HepG2 (cell line): ENCODE results near the gene MRPL20. TPM values are rescaled to one million over a fixed set of nuclear protein-coding genes. Genes with fewer than 3 reads are reported as not detected.

ENCODE experiments used
- GPN1 ChIP-seq: sonication (generic); formaldehyde crosslinking; IDR thresholded peaks from 2 replicates; pipeline ENCODE4 v1.5.1; 2020; ENCODE audit warnings: missing genetic modification reagents, borderline replicate concordance
- GRHL1 ChIP-seq: sonication (generic); formaldehyde crosslinking; conservative IDR thresholded peaks from 2 replicates; pipeline ENCODE4 v1.8.0; 2022; ENCODE audit warnings: missing genetic modification reagents
- MEIS2 ChIP-seq: sonication (generic); formaldehyde crosslinking; IDR thresholded peaks from 2 replicates; pipeline ENCODE4 v1.9.0; 2021; ENCODE audit warnings: mild to moderate bottlenecking, missing genetic modification reagents
- NFIC ChIP-seq: IDR thresholded peaks from 2 replicates; pipeline ENCODE4 v1.6.1; 2012; ENCODE audit warnings: mild to moderate bottlenecking, low read length, inconsistent platforms
- PITX1 ChIP-seq: sonication (generic); formaldehyde crosslinking; IDR thresholded peaks from 2 replicates; pipeline ENCODE4 v1.5.1; 2020; ENCODE audit warnings: mild to moderate bottlenecking, missing genetic modification reagents
- REL ChIP-seq: sonication (generic); formaldehyde crosslinking; conservative IDR thresholded peaks from 2 replicates; pipeline ENCODE4 v1.8.0; 2022; ENCODE audit warnings: mild to moderate bottlenecking, missing genetic modification reagents, moderate library complexity
- RNF219 ChIP-seq: sonication (generic); formaldehyde crosslinking; IDR thresholded peaks from 2 replicates; pipeline ENCODE4 v1.5.0; 2020; ENCODE audit warnings: mild to moderate bottlenecking, missing genetic modification reagents
- RXRA ChIP-seq: sonication (generic); formaldehyde crosslinking; IDR thresholded peaks from 2 replicates; pipeline ENCODE4 v1.5.1; 2020; ENCODE audit warnings: missing genetic modification reagents
- SIX1 ChIP-seq: sonication (generic); formaldehyde crosslinking; IDR thresholded peaks from 2 replicates; pipeline ENCODE4 v1.4.0; 2020; ENCODE audit warnings: missing genetic modification reagents, borderline replicate concordance
- SMAD9 ChIP-seq: sonication (generic); formaldehyde crosslinking; IDR thresholded peaks from 2 replicates; pipeline ENCODE4 v1.5.1; 2020; ENCODE audit warnings: mild to moderate bottlenecking, missing genetic modification reagents
- ZKSCAN5 ChIP-seq: sonication (generic); formaldehyde crosslinking; IDR thresholded peaks from 2 replicates; pipeline ENCODE4 v1.5.1; 2020; ENCODE audit warnings: mild to moderate bottlenecking, missing genetic modification reagents
- ZNF256 ChIP-seq: sonication (generic); formaldehyde crosslinking; conservative IDR thresholded peaks from 2 replicates; pipeline ENCODE4 v1.4.0; 2020; ENCODE audit warnings: missing genetic modification reagents
- ZNF615 ChIP-seq: sonication (generic); formaldehyde crosslinking; IDR thresholded peaks from 2 replicates; pipeline ENCODE4 v1.5.0; 2020; ENCODE audit warnings: mild to moderate bottlenecking, missing genetic modification reagents, borderline replicate concordance
- ZNF652 ChIP-seq: IDR thresholded peaks from 2 replicates; pipeline ENCODE4 v1.6.1; 2016; ENCODE audit warnings: low read depth, borderline replicate concordance
- ZNF75D ChIP-seq: sonication (generic); formaldehyde crosslinking; IDR thresholded peaks from 2 replicates; pipeline ENCODE4 v1.8.1; 2023; ENCODE audit warnings: missing genetic modification reagents, mild to moderate bottlenecking, borderline replicate concordance
- ZNF839 ChIP-seq: sonication (generic); formaldehyde crosslinking; IDR thresholded peaks from 2 replicates; pipeline ENCODE4 v1.4.0; 2020; ENCODE audit warnings: missing genetic modification reagents, mild to moderate bottlenecking, borderline replicate concordance
- ZUFSP ChIP-seq: sonication (generic); formaldehyde crosslinking; IDR thresholded peaks from 2 replicates; pipeline ENCODE4 v1.9.0; 2021; ENCODE audit warnings: missing genetic modification reagents, mild to moderate bottlenecking, borderline replicate concordance
- polyA plus RNA-seq, 8 experiments: library from polyadenylated mRNA; depleted of rRNA in 3 of 8; stranded (reverse) in 7 of 8; unstranded in 1 of 8; fragments of >200 nt; fragmentation: Illumina TruSeq in 4 of 8; extraction: Trizol in 4 of 8; gene quantifications; 2 replicates each; pipeline versions ENCODE4 v1.2.1 to v1.2.3, GENCODE V29; 2011 to 2016; ENCODE audit warnings: low read depth in 4 of 8, missing spikeins in 1 of 8, mixed read lengths in 1 of 8; ENCODE audit not compliant: insufficient read depth in 1 of 8
- total RNA-seq, 5 experiments: library from RNA; depleted of rRNA; stranded (reverse); fragments of >200 nt; fragmentation: Illumina TruSeq; extraction: Trizol; gene quantifications; 2 replicates each; pipeline ENCODE4 v1.2.3, GENCODE V29; 2016; ENCODE audit warnings: low read depth in 1 of 5
- TF ChIP-seq, protein P1 (sequence below): sonication (generic); formaldehyde crosslinking; IDR thresholded peaks from 2 replicates; pipeline ENCODE4 v1.5.0; 2020; ENCODE audit warnings: mild to moderate bottlenecking, missing genetic modification reagents
- TF ChIP-seq, protein P2 (sequence below): sonication (generic); formaldehyde crosslinking; IDR thresholded peaks from 2 replicates; pipeline ENCODE4 v1.5.0; 2020; ENCODE audit warnings: mild to moderate bottlenecking, missing genetic modification reagents, borderline replicate concordance

The MRPL20 gene
- total and polyA plus RNA-seq, 2 of the 13 experiments (the other 11 are each of a cell fraction or from before 2014, with no cell fraction given) = 59.2 to 127 TPM

- no peak for TF ChIP-seq ZUFSP
- no peak for TF ChIP-seq RXRA
- no peak; the same call in 1 of the 2 replicates for TF ChIP-seq RNF219 (CRISPR knock-in tag)
- TF ChIP-seq PITX1 (CRISPR knock-in tag) = peak; percentile 45; the same call in 1 of the 2 replicates
- TF ChIP-seq, protein P1, sequence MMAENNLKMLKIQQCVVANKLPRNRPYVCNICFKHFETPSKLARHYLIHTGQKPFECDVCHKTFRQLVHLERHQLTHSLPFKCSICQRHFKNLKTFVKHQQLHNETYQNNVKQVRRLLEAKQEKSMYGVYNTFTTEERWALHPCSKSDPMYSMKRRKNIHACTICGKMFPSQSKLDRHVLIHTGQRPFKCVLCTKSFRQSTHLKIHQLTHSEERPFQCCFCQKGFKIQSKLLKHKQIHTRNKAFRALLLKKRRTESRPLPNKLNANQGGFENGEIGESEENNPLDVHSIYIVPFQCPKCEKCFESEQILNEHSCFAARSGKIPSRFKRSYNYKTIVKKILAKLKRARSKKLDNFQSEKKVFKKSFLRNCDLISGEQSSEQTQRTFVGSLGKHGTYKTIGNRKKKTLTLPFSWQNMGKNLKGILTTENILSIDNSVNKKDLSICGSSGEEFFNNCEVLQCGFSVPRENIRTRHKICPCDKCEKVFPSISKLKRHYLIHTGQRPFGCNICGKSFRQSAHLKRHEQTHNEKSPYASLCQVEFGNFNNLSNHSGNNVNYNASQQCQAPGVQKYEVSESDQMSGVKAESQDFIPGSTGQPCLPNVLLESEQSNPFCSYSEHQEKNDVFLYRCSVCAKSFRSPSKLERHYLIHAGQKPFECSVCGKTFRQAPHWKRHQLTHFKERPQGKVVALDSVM (CRISPR knock-in tag) = no peak; the same call in 1 of the 2 replicates
- TF ChIP-seq SIX1 (CRISPR knock-in tag) = no peak
- TF ChIP-seq ZNF839 (CRISPR knock-in tag) = 0 out of 2 replicates have a peak, but pooled peaks have one; percentile 15
- no peak for TF ChIP-seq SMAD9 (CRISPR knock-in tag)
- no peak for TF ChIP-seq ZKSCAN5 (CRISPR knock-in tag)
- no peak for TF ChIP-seq GRHL1
- TF ChIP-seq NFIC = no peak
- TF ChIP-seq ZNF256 (CRISPR knock-in tag) = no peak
- TF ChIP-seq, protein P2, sequence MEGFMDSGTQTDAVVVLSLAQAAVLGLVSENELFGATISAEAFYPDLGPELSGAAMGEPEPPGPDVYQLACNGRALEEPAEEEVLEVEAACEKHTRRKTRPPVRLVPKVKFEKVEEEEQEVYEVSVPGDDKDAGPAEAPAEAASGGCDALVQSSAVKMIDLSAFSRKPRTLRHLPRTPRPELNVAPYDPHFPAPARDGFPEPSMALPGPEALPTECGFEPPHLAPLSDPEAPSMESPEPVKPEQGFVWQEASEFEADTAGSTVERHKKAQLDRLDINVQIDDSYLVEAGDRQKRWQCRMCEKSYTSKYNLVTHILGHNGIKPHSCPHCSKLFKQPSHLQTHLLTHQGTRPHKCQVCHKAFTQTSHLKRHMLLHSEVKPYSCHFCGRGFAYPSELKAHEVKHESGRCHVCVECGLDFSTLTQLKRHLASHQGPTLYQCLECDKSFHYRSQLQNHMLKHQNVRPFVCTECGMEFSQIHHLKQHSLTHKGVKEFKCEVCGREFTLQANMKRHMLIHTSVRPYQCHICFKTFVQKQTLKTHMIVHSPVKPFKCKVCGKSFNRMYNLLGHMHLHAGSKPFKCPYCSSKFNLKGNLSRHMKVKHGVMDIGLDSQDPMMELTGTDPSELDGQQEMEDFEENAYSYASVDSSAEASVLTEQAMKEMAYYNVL (CRISPR knock-in tag) = 0 out of 2 replicates have a peak, but pooled peaks have one; percentile 13
- TF ChIP-seq MEIS2 (CRISPR knock-in tag) = peak; percentile 50; the same call in 1 of the 2 replicates
- TF ChIP-seq REL (CRISPR knock-in tag) = no peak
- no peak for TF ChIP-seq GPN1 (CRISPR knock-in tag)
- TF ChIP-seq ZNF75D (CRISPR knock-in tag) = no peak
- TF ChIP-seq ZNF652 = no peak
- no peak for TF ChIP-seq ZNF615 (CRISPR knock-in tag)
These were observed 7.8 kb downstream of the MRPL20 start, which contains the start of gene CCNL2 (continued) for GRCh38 chr1:1399187-1399871.
